Naive thymus-derived CD4-positive, alpha-beta T cell (primary cell): Measurements from ENCODE around the gene ADAM8. TPM values are rescaled to one million over a fixed set of nuclear protein-coding genes. Genes with fewer than 3 reads are reported as not detected.
A peak's percentile ranks its signal among the peaks of the same experiment; 100 is the strongest.

Source experiments
- ATAC-seq: fragments of 150-1000 bp; cut with Tn5 transposase; 2 replicates; pipeline ENCODE4 v1.10.0; 2021; ENCODE audit warnings: mild to moderate bottlenecking, moderate library complexity
- CTCF ChIA-PET: fragments of 350-600 bp; sonication (Branson Sonifier 250); formaldehyde crosslinking; loops from one replicate; lab custom pipeline; 2021; ENCODE audit warnings: antibody characterized with exemption; lab: Charles Lee
- POLR2A ChIA-PET: fragments of 350-600 bp; sonication (Branson Sonifier 250); formaldehyde crosslinking; loops from one replicate; lab custom pipeline; 2021; ENCODE audit warnings: antibody characterized with exemption, inconsistent platforms; lab: Charles Lee
- DNase-seq, 9 donors: peaks; one replicate each; pipeline versions ENCODE4 v3.0.0 to v3.0.0-alpha.2; 2020 to 2022; ENCODE audit warnings: mixed read lengths in 1 of 9
- H3K27ac ChIP-seq: one replicate; pipeline ENCODE4 v1.7.0; 2013; ENCODE audit warnings: mild to moderate bottlenecking, low read depth, low read length, moderate library complexity
- H3K27me3 ChIP-seq, 2 donors: one replicate each; pipeline ENCODE4 v1.7.0; 2013; ENCODE audit warnings: low read length in 2 of 2, mild to moderate bottlenecking in 2 of 2, moderate library complexity in 2 of 2; ENCODE audit not compliant: control insufficient read depth in 2 of 2, insufficient read depth in 2 of 2
- H3K36me3 ChIP-seq, 3 experiments: 1 replicate in 2 of 3; 2 replicates in 1 of 3; pipeline ENCODE4 v1.7.0; 2013; ENCODE audit warnings: low read length in 3 of 3, mild to moderate bottlenecking in 3 of 3, moderate library complexity in 1 of 3; ENCODE audit not compliant: insufficient read depth in 3 of 3, control insufficient read depth in 2 of 3
- H3K4me1 ChIP-seq, 2 donors: one replicate each; pipeline ENCODE4 v1.7.0; 2013; ENCODE audit warnings: low read length in 2 of 2, mild to moderate bottlenecking in 2 of 2, moderate library complexity in 1 of 2; ENCODE audit not compliant: control insufficient read depth in 2 of 2, insufficient read depth in 2 of 2
- H3K4me3 ChIP-seq: 2 replicates; pipeline ENCODE4 v1.7.0; 2013; ENCODE audit warnings: mild to moderate bottlenecking, low read length
- H3K9me3 ChIP-seq, 3 experiments: 1 replicate in 2 of 3; 2 replicates in 1 of 3; pipeline ENCODE4 v1.7.0; 2013; ENCODE audit warnings: low read length in 3 of 3; ENCODE audit not compliant: control insufficient read depth in 2 of 3
- H3K27ac Mint-ChIP-seq, 9 donors: one replicate each; pipeline ENCODE4 v1.8.0; 2020 to 2022; ENCODE audit warnings: mixed read lengths in 9 of 9, mild to moderate bottlenecking in 8 of 9, moderate library complexity in 5 of 9, inconsistent platforms in 2 of 9
- H3K27me3 Mint-ChIP-seq, 5 donors: one replicate each; pipeline ENCODE4 v1.8.0; 2021 to 2022; ENCODE audit warnings: mixed read lengths in 5 of 5, mild to moderate bottlenecking in 1 of 5
- H3K36me3 Mint-ChIP-seq, 5 donors: one replicate each; pipeline ENCODE4 v1.8.0; 2020 to 2022; ENCODE audit warnings: mixed read lengths in 5 of 5, mild to moderate bottlenecking in 3 of 5, inconsistent platforms in 1 of 5
- H3K4me1 Mint-ChIP-seq, 7 donors: one replicate each; pipeline ENCODE4 v1.8.0; 2020 to 2022; ENCODE audit warnings: mixed read lengths in 7 of 7, mild to moderate bottlenecking in 3 of 7, inconsistent platforms in 1 of 7
- H3K4me3 Mint-ChIP-seq, 10 donors: one replicate each; pipeline ENCODE4 v1.8.0; 2020 to 2022; ENCODE audit warnings: mild to moderate bottlenecking in 10 of 10, mixed read lengths in 10 of 10, moderate library complexity in 6 of 10, inconsistent platforms in 2 of 10
- H3K9me3 Mint-ChIP-seq, 11 donors: one replicate each; pipeline ENCODE4 v1.8.0; 2020 to 2022; ENCODE audit warnings: mixed read lengths in 11 of 11, mild to moderate bottlenecking in 4 of 11, inconsistent platforms in 1 of 11, moderate library complexity in 1 of 11
- intact Hi-C, 2 donors: fragments of 100-400 bp; cut with micrococcal nuclease; formaldehyde crosslinking; loops; one replicate each; pipeline ENCODE4 v1.15.1; 2023
- polyA plus RNA-seq, 2 donors: library from polyadenylated mRNA; unstranded; fragments of 300-500 nt; fragmentation: Illumina TruSeq; gene quantifications; one replicate each; pipeline ENCODE4 v1.2.3, GENCODE V29; 2021
- total RNA-seq, 6 experiments: library from RNA in 5 of 6; stranded (reverse) in 5 of 6; gene quantifications; 1 replicate in 5 of 6; 2 replicates in 1 of 6; pipeline ENCODE4 v1.2.3 and lab custom pipeline; 2021 to 2026

Gene ADAM8
- total and polyA plus RNA-seq, 7 experiments from 2014 or later = 19.5 to 239 (median 27.8) TPM

DNA sequence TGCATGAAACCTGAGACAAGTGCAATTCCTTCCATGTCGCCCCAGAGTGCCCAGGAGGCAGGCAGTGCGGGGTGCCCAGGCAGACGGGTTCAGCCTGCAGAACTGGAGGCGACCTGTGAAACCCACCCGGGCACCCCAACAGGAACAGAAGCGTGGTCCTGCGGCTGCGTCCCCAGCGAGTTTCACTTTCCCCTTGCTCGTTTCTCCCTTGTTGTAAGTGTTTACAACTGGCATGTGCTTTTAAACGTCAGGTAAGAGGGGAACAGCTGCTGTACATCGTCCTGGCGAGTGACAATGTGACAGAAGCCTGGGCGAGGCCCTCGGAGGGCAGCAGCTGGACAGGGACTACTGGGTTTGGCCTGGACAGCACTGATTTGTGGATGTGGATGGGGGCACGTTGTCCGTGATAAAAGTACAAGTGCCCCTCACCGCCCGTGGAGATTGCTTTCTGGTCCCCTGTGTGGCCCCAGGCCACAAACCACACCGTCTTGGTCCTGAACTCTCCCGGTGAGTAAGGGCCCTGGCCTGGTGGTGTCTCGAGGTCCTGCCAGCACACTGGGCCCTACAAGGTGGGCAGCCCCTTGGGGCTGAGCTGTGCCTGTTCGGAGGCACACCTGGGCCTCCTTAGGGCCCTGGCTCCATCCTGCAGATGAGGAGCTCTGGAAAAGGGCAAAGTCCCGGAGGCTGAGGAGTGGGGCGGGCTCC, 35.0 kb downstream of the ADAM8 start:
- ATAC-seq (peak; percentile 17), DNase-seq (peak in 1 of 9 donors; percentile 7)
- peak overlapping the region in 2 of 9 donors; percentile 22 to 26 for H3K27ac Mint-ChIP-seq
- H3K4me1 ChIP-seq = peaks cover 0 to 20% of the 10 kb centered on the region in 2 donors
- peaks cover 11 to 29% (median 14%) of the 10 kb centered on the region in 7 donors for H3K4me1 Mint-ChIP-seq
- no peaks in the 10 kb centered on the region for H3K36me3 Mint-ChIP-seq
- POLR2A ChIA-PET = no interaction called here
- intact Hi-C loops = no loop called here
- H3K27ac ChIP-seq = no peak overlapping the region
- no peaks in the 10 kb centered on the region for H3K9me3 ChIP-seq
- peaks cover 3 to 13% of the 10 kb centered on the region in 2 donors for H3K27me3 ChIP-seq
- no peaks in the 10 kb centered on the region for H3K9me3 Mint-ChIP-seq
- H3K4me3 Mint-ChIP-seq = peak overlapping the region; percentile 60 to 88 (median 78)
- peaks cover 34 to 46% (median 42%) of the 10 kb centered on the region in 5 donors for H3K27me3 Mint-ChIP-seq
- CTCF ChIA-PET = no interaction called here
- H3K36me3 ChIP-seq = no peaks in the 10 kb centered on the region
- H3K4me3 ChIP-seq = peak overlapping the region; percentile 61

DNA sequence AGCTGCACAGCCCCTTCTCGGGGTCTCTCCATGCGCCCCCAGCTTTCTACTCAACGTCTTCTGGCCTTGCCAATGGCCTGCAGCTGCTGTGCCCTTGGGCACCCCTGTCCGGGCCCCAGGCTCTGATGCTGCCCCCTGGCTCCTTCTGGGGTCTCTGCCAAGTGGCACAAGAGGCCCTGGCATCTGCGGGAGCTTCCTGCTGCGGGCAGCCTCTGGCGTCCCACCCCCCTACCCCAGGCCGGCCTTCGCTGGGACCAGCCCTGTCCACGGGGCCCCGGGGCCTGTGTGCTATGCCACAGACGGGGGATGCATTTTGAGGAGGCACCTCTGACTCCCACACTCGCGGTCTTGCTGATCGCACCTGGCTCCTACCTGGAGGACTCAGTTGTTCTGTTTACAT, 36.7 kb downstream of the ADAM8 start:
- Mint-ChIP-seq H3K36me3 (no peaks in the 10 kb centered on the region), H3K4me1 (peaks cover 11 to 33% (median 18%) of the 10 kb centered on the region in 7 donors), H3K4me3 (no peak overlapping the region), H3K27me3 (peaks cover 38 to 53% (median 46%) of the 10 kb centered on the region in 5 donors), H3K9me3 (no peaks in the 10 kb centered on the region), H3K27ac (no peak overlapping the region)
- ATAC-seq = no peak
- no peaks in the 10 kb centered on the region for H3K36me3 ChIP-seq
- peaks cover 3 to 13% of the 10 kb centered on the region in 2 donors for H3K27me3 ChIP-seq
- no peak overlapping the region for H3K27ac ChIP-seq
- H3K4me3 ChIP-seq = no peak overlapping the region
- peak in 1 of 9 donors; percentile 7 for DNase-seq
- intact Hi-C loops = loop anchor here in 1 of 2 donors (10.0 kb wide), 1 partner anchor 95 kb away; no protein-coding TSS in a partner anchor
- peaks cover 0 to 26% of the 10 kb centered on the region in 2 donors for H3K4me1 ChIP-seq
- POLR2A ChIA-PET = no interaction called here
- CTCF ChIA-PET = no interaction called here
- no peaks in the 10 kb centered on the region for H3K9me3 ChIP-seq

DNA sequence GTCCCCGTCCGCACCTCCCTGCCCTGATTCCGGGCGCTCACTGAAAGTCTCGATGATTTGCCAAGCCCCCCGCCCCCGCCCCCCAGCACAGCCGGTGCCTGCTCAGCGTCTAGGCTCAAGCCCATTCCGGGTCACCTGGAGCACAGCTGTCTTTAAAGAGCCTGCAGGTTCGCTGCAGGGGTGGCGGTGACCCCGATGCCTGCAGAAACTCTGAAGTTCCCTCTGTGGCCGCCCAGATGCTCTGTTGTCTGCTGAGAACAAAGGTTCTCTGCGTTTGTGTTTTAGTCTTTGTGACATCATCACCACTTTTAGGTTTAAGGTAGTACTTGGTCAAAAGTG, 38.2 kb downstream of the ADAM8 start:
- H3K27ac Mint-ChIP-seq = no peak overlapping the region
- ATAC-seq (no peak), DNase-seq (peak in 1 of 9 donors; percentile 3)
- H3K36me3 Mint-ChIP-seq = no peaks in the 10 kb centered on the region
- H3K27me3 Mint-ChIP-seq = peaks cover 38 to 67% (median 48%) of the 10 kb centered on the region in 5 donors
- peaks cover 0 to 26% of the 10 kb centered on the region in 2 donors for H3K4me1 ChIP-seq
- peaks cover 3 to 13% of the 10 kb centered on the region in 2 donors for H3K27me3 ChIP-seq
- POLR2A ChIA-PET = no interaction called here
- peaks cover 11 to 33% (median 18%) of the 10 kb centered on the region in 7 donors for H3K4me1 Mint-ChIP-seq
- no peaks in the 10 kb centered on the region for H3K9me3 ChIP-seq
- no peak overlapping the region for H3K27ac ChIP-seq
- peak overlapping the region in 6 of 10 donors; percentile 19 to 79 (median 44) for H3K4me3 Mint-ChIP-seq
- CTCF ChIA-PET = no interaction called here
- H3K9me3 Mint-ChIP-seq = peaks cover 0 to 4% (median 0%) of the 10 kb centered on the region in 11 donors
- no peak overlapping the region for H3K4me3 ChIP-seq
- no peaks in the 10 kb centered on the region for H3K36me3 ChIP-seq
- intact Hi-C loops = loop anchor here in 1 of 2 donors (10.0 kb wide), 1 partner anchor 94 kb away; no protein-coding TSS in a partner anchor

DNA sequence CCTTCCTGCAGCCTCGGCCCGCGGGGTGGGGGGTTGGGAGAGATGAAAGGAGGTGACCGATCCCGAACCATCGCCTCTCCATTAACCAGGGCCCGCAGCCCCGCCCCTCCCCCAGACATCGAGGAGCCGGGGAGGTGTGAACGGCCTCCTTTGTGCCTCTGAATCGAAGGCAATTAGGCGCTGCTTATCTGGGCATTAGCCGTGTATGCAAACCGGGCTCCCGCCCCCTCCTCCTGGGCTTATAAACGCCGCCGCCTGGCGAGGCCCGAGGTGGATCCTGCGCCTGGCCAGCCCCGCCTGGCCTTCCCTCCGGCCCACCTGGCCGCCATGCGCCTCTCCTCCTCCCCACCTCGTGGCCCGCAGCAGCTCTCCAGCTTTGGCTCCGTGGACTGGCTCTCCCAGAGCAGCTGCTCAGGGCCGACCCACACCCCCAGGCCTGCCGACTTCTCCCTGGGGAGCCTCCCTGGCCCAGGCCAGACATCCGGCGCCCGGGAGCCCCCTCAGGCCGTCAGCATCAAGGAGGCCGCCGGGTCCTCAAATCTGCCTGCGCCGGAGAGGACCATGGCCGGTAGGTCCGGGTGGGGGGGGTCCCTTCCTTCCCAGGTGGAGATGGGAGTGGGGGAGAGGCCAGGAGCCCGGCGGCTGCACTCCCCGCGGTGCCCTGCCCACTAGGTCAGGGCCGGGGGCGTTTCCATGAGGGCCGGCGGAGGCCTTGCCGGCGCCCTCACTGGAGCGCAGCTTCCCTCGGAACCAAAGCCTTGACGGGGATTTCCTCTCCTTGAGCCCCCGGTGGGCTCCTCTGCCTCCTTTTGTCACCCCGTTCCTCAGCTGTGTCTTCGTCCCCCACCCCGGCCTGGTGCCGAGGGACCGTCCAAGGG, 38.8 kb downstream of the ADAM8 start, which contains the start of gene VENTX:
TSS of gene VENTX (plus strand) at position 268 of the 878 bp plus-strand sequence. CDS start at position 328, 60 bp downstream.
- Mint-ChIP-seq H3K9me3 (peaks cover 0 to 4% (median 0%) of the 10 kb centered on the region in 11 donors), H3K36me3 (no peaks in the 10 kb centered on the region), H3K27ac (no peak within 1 kb of the TSS), H3K4me1 (peaks cover 11 to 29% (median 18%) of the 10 kb centered on the region in 7 donors), H3K27me3 (peaks cover 34 to 69% (median 47%) of the 10 kb centered on the region in 5 donors), H3K4me3 (peak within 1 kb of the TSS in 6 of 10 donors; percentile 38 to 79 (median 52))
- DNase-seq (peak in 1 of 9 donors; percentile 7), ATAC-seq (no peak)
- Histone ChIP-seq H3K4me1 (peaks cover 0 to 26% of the 10 kb centered on the region in 2 donors), H3K27me3 (peaks cover 3 to 13% of the 10 kb centered on the region in 2 donors), H3K4me3 (no peak within 1 kb of the TSS), H3K27ac (no peak within 1 kb of the TSS), H3K36me3 (no peaks in the 10 kb centered on the region), H3K9me3 (no peaks in the 10 kb centered on the region)
- CTCF ChIA-PET = no interaction called here
- POLR2A ChIA-PET = no interaction called here
- intact Hi-C loops = loop anchor here in 1 of 2 donors (10.0 kb wide), 1 partner anchor 93 kb away; no protein-coding TSS in a partner anchor

DNA sequence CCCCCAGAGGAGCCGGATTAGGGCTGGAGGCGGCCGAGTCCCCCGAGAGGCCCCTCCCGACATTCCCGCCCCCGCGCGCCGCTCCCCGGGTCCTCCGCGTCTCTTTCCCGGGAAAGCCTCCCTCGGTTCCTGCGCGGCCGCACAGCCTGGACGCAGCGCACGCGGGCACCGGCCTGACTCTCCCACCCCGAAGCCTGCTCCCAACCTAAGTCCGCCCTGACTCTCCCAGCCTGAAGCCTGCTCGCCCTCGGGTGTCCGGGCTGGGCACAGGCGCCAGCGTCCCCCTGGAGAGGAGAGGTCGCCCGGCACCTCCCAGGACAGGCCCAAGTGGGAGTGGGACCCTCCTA, 39.5 kb downstream of the ADAM8 start:
- Histone ChIP-seq H3K36me3 (no peaks in the 10 kb centered on the region), H3K4me1 (peaks cover 0 to 26% of the 10 kb centered on the region in 2 donors), H3K4me3 (no peak overlapping the region), H3K27me3 (peaks cover 3 to 15% of the 10 kb centered on the region in 2 donors), H3K9me3 (no peaks in the 10 kb centered on the region), H3K27ac (no peak overlapping the region)
- peaks cover 11 to 26% (median 18%) of the 10 kb centered on the region in 7 donors for H3K4me1 Mint-ChIP-seq
- H3K27me3 Mint-ChIP-seq = peaks cover 32 to 71% (median 42%) of the 10 kb centered on the region in 5 donors
- POLR2A ChIA-PET = no interaction called here
- H3K27ac Mint-ChIP-seq = no peak overlapping the region
- no peaks in the 10 kb centered on the region for H3K36me3 Mint-ChIP-seq
- peak in 1 of 9 donors; percentile 4 for DNase-seq
- H3K4me3 Mint-ChIP-seq = peak overlapping the region in 5 of 10 donors; percentile 16 to 79 (median 50)
- CTCF ChIA-PET = no interaction called here
- intact Hi-C loops = loop anchor here in 1 of 2 donors (10.0 kb wide), 1 partner anchor 92 kb away; no protein-coding TSS in a partner anchor
- no peak for ATAC-seq
- H3K9me3 Mint-ChIP-seq = peaks cover 0 to 4% (median 0%) of the 10 kb centered on the region in 11 donors
